ENCODE results near the gene CLTB. TPM values are rescaled to one million over a fixed set of nuclear protein-coding genes. Genes with fewer than 3 reads are reported as not detected.

Gene CLTB
- total RNA-seq, 1 donor from 2014 or later = 95.1 TPM

DNA sequence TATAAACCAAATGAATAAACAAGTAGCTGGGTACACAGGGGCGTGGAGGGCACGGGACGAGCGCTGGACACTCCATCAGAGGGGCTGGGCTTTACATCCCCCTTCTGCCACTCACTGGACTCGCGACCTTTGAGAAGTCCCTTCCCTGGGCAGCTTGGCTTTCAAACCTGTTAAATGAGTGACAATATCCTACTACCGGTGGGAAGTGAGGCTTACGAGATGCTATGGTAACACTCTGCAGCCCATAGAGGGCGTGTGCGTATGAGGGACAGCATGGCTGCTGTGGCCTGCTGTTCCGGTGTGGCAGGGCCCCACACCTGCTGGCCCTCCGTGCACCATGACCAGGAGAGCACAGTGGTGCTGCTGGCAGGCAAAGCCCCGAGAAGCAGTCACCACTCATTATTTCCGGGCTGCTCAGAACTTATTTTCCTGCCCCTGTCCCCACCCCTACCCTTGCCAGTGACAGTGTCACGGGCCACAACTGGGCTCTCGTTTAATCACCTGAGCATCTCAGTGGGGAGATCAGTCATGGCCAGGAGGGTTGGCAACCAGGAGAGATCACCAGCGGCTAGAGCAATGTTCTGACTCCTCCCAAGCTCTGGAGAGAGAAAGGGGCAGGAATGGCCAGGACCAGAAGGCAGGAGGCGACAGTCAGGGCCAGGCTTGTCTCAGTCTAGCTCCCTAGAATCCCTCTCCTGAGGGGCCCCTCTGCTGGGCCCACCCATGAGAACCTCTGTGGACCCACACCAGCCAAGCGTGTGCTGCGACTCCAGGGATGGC, 10.5 kb downstream of the CLTB start:
- no peak for DNase-seq (ENCODE audit: extremely low spot score, unreplicated experiment)
- H3K36me3 Mint-ChIP-seq (ENCODE audit: unreplicated experiment) = peaks cover 20% of the 10 kb centered on the region
- no peaks in the 10 kb centered on the region for H3K27me3 Mint-ChIP-seq (ENCODE audit: unreplicated experiment)
- TF ChIP-seq CTCF (IDR thresholded peaks at IDR 0.05) = no peak
- H3K9me3 Mint-ChIP-seq (ENCODE audit: unreplicated experiment) = no peaks in the 10 kb centered on the region
- no peak overlapping the region for H3K4me3 Mint-ChIP-seq (ENCODE audit: unreplicated experiment)
- H3K27ac Mint-ChIP-seq (ENCODE audit: unreplicated experiment) = no peak overlapping the region
- H3K4me1 Mint-ChIP-seq (ENCODE audit: unreplicated experiment) = peaks cover 20% of the 10 kb centered on the region

GRCh38 chr5:176401281-176402205, 14.8 kb downstream of the CLTB start:
- no peak overlapping the region for H3K27ac Mint-ChIP-seq (ENCODE audit: unreplicated experiment)
- H3K27me3 Mint-ChIP-seq (ENCODE audit: unreplicated experiment) = no peaks in the 10 kb centered on the region
- DNase-seq (ENCODE audit: extremely low spot score, unreplicated experiment) = no peak
- peaks cover 17% of the 10 kb centered on the region for H3K4me1 Mint-ChIP-seq (ENCODE audit: unreplicated experiment)
- H3K36me3 Mint-ChIP-seq (ENCODE audit: unreplicated experiment) = peaks cover 14% of the 10 kb centered on the region
- no peak overlapping the region for H3K4me3 Mint-ChIP-seq (ENCODE audit: unreplicated experiment)
- TF ChIP-seq CTCF (IDR thresholded peaks at IDR 0.05) = no peak
- H3K9me3 Mint-ChIP-seq (ENCODE audit: unreplicated experiment) = no peaks in the 10 kb centered on the region

GRCh38 chr5:176400382-176401156, 15.8 kb downstream of the CLTB start:
- H3K27ac Mint-ChIP-seq (ENCODE audit: unreplicated experiment) = peak overlapping the region; percentile 23
- H3K36me3 Mint-ChIP-seq (ENCODE audit: unreplicated experiment) = peaks cover 12% of the 10 kb centered on the region
- H3K27me3 Mint-ChIP-seq (ENCODE audit: unreplicated experiment) = no peaks in the 10 kb centered on the region
- H3K9me3 Mint-ChIP-seq (ENCODE audit: unreplicated experiment) = no peaks in the 10 kb centered on the region
- peaks cover 17% of the 10 kb centered on the region for H3K4me1 Mint-ChIP-seq (ENCODE audit: unreplicated experiment)
- TF ChIP-seq CTCF (IDR thresholded peaks at IDR 0.05) = no peak
- DNase-seq (ENCODE audit: extremely low spot score, unreplicated experiment) = no peak
- no peak overlapping the region for H3K4me3 Mint-ChIP-seq (ENCODE audit: unreplicated experiment)

GRCh38 chr5:176397736-176398420, 18.5 kb downstream of the CLTB start:
- H3K9me3 Mint-ChIP-seq (ENCODE audit: unreplicated experiment) = no peaks in the 10 kb centered on the region

More at GRCh38 chr5:176397736-176398420, 18.5 kb downstream of the CLTB start:
- no peak for TF ChIP-seq CTCF (IDR thresholded peaks at IDR 0.05)
- H3K27me3 Mint-ChIP-seq (ENCODE audit: unreplicated experiment) = no peaks in the 10 kb centered on the region
- no peak for DNase-seq (ENCODE audit: extremely low spot score, unreplicated experiment)
- no peak overlapping the region for H3K4me3 Mint-ChIP-seq (ENCODE audit: unreplicated experiment)
- peaks cover 17% of the 10 kb centered on the region for H3K4me1 Mint-ChIP-seq (ENCODE audit: unreplicated experiment)
- peaks cover 8% of the 10 kb centered on the region for H3K36me3 Mint-ChIP-seq (ENCODE audit: unreplicated experiment)
- no peak overlapping the region for H3K27ac Mint-ChIP-seq (ENCODE audit: unreplicated experiment)

Measured in osteocyte (in vitro differentiated cells).